ENCODE data around the gene KLF16.

DNA sequence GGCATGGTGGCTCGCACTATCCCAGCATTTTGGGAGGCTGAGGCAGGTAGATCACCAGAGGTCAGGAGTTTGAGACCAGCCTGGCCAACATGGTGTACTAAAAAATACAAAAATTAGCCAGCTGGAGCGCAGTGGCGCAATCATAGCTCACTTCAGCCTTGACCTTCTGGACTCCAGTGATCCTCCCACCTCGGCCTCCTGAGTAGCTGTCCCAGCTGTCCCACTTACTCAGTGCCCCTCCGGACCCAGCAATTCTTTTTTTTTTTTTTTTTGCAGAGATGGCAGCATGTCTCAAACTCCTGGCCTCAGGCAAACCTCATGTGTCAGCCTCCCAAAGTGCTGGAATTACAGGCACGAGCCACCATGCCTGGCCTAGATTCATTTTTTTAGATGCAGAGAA lies 39.5 kb upstream of the KLF16 start:
- no peak for TF ChIP-seq POLR2A (IDR thresholded peaks at IDR 0.05)
- TF ChIP-seq, protein P1, sequence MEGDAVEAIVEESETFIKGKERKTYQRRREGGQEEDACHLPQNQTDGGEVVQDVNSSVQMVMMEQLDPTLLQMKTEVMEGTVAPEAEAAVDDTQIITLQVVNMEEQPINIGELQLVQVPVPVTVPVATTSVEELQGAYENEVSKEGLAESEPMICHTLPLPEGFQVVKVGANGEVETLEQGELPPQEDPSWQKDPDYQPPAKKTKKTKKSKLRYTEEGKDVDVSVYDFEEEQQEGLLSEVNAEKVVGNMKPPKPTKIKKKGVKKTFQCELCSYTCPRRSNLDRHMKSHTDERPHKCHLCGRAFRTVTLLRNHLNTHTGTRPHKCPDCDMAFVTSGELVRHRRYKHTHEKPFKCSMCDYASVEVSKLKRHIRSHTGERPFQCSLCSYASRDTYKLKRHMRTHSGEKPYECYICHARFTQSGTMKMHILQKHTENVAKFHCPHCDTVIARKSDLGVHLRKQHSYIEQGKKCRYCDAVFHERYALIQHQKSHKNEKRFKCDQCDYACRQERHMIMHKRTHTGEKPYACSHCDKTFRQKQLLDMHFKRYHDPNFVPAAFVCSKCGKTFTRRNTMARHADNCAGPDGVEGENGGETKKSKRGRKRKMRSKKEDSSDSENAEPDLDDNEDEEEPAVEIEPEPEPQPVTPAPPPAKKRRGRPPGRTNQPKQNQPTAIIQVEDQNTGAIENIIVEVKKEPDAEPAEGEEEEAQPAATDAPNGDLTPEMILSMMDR (IDR thresholded peaks at IDR 0.05): no peak
